H9 (cell line): ENCODE results near the gene MYBBP1A. TPM values are rescaled to one million over a fixed set of nuclear protein-coding genes. Genes with fewer than 3 reads are reported as not detected.
A peak's percentile ranks its signal among the peaks of the same experiment; 100 is the strongest.

ENCODE experiments used
- DNase-seq: peaks from one replicate; pipeline ENCODE4 v3.0.0-alpha.2; 2017
- H2AFZ ChIP-seq: one replicate; pipeline ENCODE4 v1.6.1; 2013; ENCODE audit warnings: mild to moderate bottlenecking, low read length, control low read depth, moderate library complexity
- H2AK5ac ChIP-seq: 2 replicates; pipeline ENCODE4 v1.6.1; 2013; ENCODE audit warnings: low read length, control low read depth, mixed read lengths; ENCODE audit not compliant: insufficient read length
- H2BK120ac ChIP-seq: one replicate; pipeline ENCODE4 v1.6.1; 2013; ENCODE audit warnings: low read depth, mild to moderate bottlenecking, low read length, control low read depth, inconsistent platforms; ENCODE audit not compliant: poor library complexity, severe bottlenecking
- H2BK12ac ChIP-seq: 2 replicates; pipeline ENCODE4 v1.6.1; 2013; ENCODE audit warnings: low read length, control low read depth, mixed read lengths, low read depth; ENCODE audit not compliant: insufficient read length
- H2BK15ac ChIP-seq: 2 replicates; pipeline ENCODE4 v1.6.1; 2013; ENCODE audit warnings: low read depth, low read length, control low read depth
- H2BK20ac ChIP-seq: one replicate; pipeline ENCODE4 v1.6.1; 2013; ENCODE audit warnings: low read depth, mild to moderate bottlenecking, low read length, control low read depth, inconsistent platforms; ENCODE audit not compliant: poor library complexity, severe bottlenecking
- H2BK5ac ChIP-seq: 2 replicates; pipeline ENCODE4 v1.6.1; 2013; ENCODE audit warnings: low read length, control low read depth, mixed read lengths; ENCODE audit not compliant: insufficient read length
- H3K14ac ChIP-seq: 2 replicates; pipeline ENCODE4 v1.6.1; 2013; ENCODE audit warnings: low read length, control low read depth; ENCODE audit not compliant: insufficient read depth
- H3K18ac ChIP-seq: 2 replicates; pipeline ENCODE4 v1.6.1; 2013; ENCODE audit warnings: low read depth, mild to moderate bottlenecking, mixed read lengths, low read length, control low read depth; ENCODE audit not compliant: insufficient read length
- H3K23ac ChIP-seq: 2 replicates; pipeline ENCODE4 v1.6.1; 2013; ENCODE audit warnings: low read length, control low read depth, mixed read lengths, low read depth; ENCODE audit not compliant: insufficient read length
- H3K23me2 ChIP-seq: 2 replicates; pipeline ENCODE4 v1.6.1; 2013; ENCODE audit warnings: low read depth, mild to moderate bottlenecking, mixed read lengths, low read length, control low read depth; ENCODE audit not compliant: insufficient read length, poor library complexity, severe bottlenecking
- H3K27ac ChIP-seq: 2 replicates; pipeline ENCODE4 v1.5.1; 2013; ENCODE audit warnings: low read length, control low read depth, mixed read lengths, low read depth; ENCODE audit not compliant: insufficient read length
- H3K27me3 ChIP-seq: 2 replicates; pipeline ENCODE4 v1.6.1; 2013; ENCODE audit warnings: low read length, control low read depth, inconsistent platforms; ENCODE audit not compliant: insufficient read depth
- H3K4ac ChIP-seq: 2 replicates; pipeline ENCODE4 v1.6.1; 2013; ENCODE audit warnings: low read depth, mild to moderate bottlenecking, control low read depth, inconsistent platforms, low read length, moderate library complexity
- H3K4me1 ChIP-seq: 2 replicates; pipeline ENCODE4 v1.6.1; 2013; ENCODE audit warnings: low read length, control low read depth, inconsistent platforms; ENCODE audit not compliant: insufficient read depth
- H3K4me2 ChIP-seq: 2 replicates; pipeline ENCODE4 v1.6.1; 2013; ENCODE audit warnings: low read length, control low read depth, mixed read lengths; ENCODE audit not compliant: insufficient read length, insufficient read depth
- H3K56ac ChIP-seq: 2 replicates; pipeline ENCODE4 v1.6.1; 2013; ENCODE audit warnings: low read depth, mild to moderate bottlenecking, mixed read lengths, low read length, control low read depth; ENCODE audit not compliant: insufficient read length
- H3K79me1 ChIP-seq: 2 replicates; pipeline ENCODE4 v1.6.1; 2013; ENCODE audit warnings: low read depth, mild to moderate bottlenecking, moderate library complexity, low read length, control low read depth, inconsistent platforms; ENCODE audit not compliant: insufficient read depth, poor library complexity, severe bottlenecking
- H3K79me2 ChIP-seq: 2 replicates; pipeline ENCODE4 v1.6.1; 2013; ENCODE audit warnings: low read length, control low read depth, inconsistent platforms; ENCODE audit not compliant: insufficient read depth
- H3K9ac ChIP-seq: 2 replicates; pipeline ENCODE4 v1.6.1; 2013; ENCODE audit warnings: low read length, control low read depth, mixed read lengths; ENCODE audit not compliant: insufficient read length; ENCODE audit errors: extremely low read depth
- H3K9me3 ChIP-seq: one replicate; pipeline ENCODE4 v1.6.1; 2013; ENCODE audit warnings: low read depth, low read length, inconsistent platforms; ENCODE audit not compliant: control insufficient read depth
- H3T11ph ChIP-seq: one replicate; pipeline ENCODE4 v1.6.1; 2013; ENCODE audit warnings: mild to moderate bottlenecking, low read length, control low read depth, inconsistent platforms
- H4K20me1 ChIP-seq: one replicate; pipeline ENCODE4 v1.6.1; 2013; ENCODE audit not compliant: control insufficient read depth, insufficient read length, insufficient read depth
- H4K5ac ChIP-seq: 2 replicates; pipeline ENCODE4 v1.6.1; 2013; ENCODE audit warnings: low read depth, mild to moderate bottlenecking, mixed read lengths, low read length, control low read depth; ENCODE audit not compliant: insufficient read length
- H4K8ac ChIP-seq: replicated peaks from 2 replicates; pipeline ENCODE4 v1.6.1; 2013; ENCODE audit warnings: low read length, control low read depth, mixed read lengths, low read depth; ENCODE audit not compliant: insufficient read length
- H4K91ac ChIP-seq: 2 replicates; pipeline ENCODE4 v1.6.1; 2013; ENCODE audit warnings: low read depth, mild to moderate bottlenecking, moderate library complexity, mixed read lengths, low read length, control low read depth; ENCODE audit not compliant: insufficient read length
- H3K27ac Mint-ChIP-seq, 3 experiments: 2 replicates in 2 of 3; 3 replicates in 1 of 3; pipeline ENCODE4 v1.8.0; 2020 to 2021; ENCODE audit warnings: mixed read lengths in 3 of 3, mild to moderate bottlenecking in 1 of 3, moderate library complexity in 1 of 3
- H3K27me3 Mint-ChIP-seq: 2 replicates; pipeline ENCODE4 v1.8.0; 2021; ENCODE audit warnings: low read depth, mild to moderate bottlenecking, moderate library complexity, mixed read lengths
- H3K36me3 Mint-ChIP-seq, 3 experiments: 2 replicates in 2 of 3; 3 replicates in 1 of 3; pipeline ENCODE4 v1.8.0; 2020 to 2021; ENCODE audit warnings: low read depth in 3 of 3, mixed read lengths in 3 of 3; ENCODE audit not compliant: insufficient read depth in 1 of 3
- H3K4me1 Mint-ChIP-seq, 2 experiments: 2 replicates each; pipeline ENCODE4 v1.8.0; 2020; ENCODE audit warnings: mixed read lengths in 2 of 2
- H3K4me3 Mint-ChIP-seq, 2 experiments: 2 replicates in 1 of 2; 3 replicates in 1 of 2; pipeline ENCODE4 v1.8.0; 2020 to 2021; ENCODE audit warnings: mild to moderate bottlenecking in 2 of 2, mixed read lengths in 2 of 2, moderate library complexity in 1 of 2
- H3K9me3 Mint-ChIP-seq, 2 experiments: 2 replicates in 1 of 2; 3 replicates in 1 of 2; pipeline ENCODE4 v1.8.0; 2020; ENCODE audit warnings: mild to moderate bottlenecking in 2 of 2, mixed read lengths in 2 of 2, moderate library complexity in 1 of 2
- CTCF ChIP-seq: fragments of 200-600 bp; sonication (generic); conservative IDR thresholded peaks from 3 replicates; pipeline ENCODE4 v1.8.0; 2021; ENCODE audit warnings: antibody characterized with exemption, mild to moderate bottlenecking
- WGBS: extraction: QIAGEN DNeasy Blood & Tissue Kit; methylation state at CpG from one replicate; pipeline ENCODE4 v1.1.7; 2013; ENCODE audit warnings: missing lambda C conversion rate, low lambda C conversion rate, mixed read lengths; ENCODE audit not compliant: insufficient read length; ENCODE audit errors: extremely low coverage; 5-methylcytosine and 5-hydroxymethylcytosine counted together
- total RNA-seq: library from RNA; stranded (reverse); gene quantifications from 2 replicates; pipeline ENCODE4 v1.2.1, GENCODE V29; 2021

Gene MYBBP1A
- total RNA-seq, 1 experiment from 2014 or later = 181 TPM

- no peak overlapping the region for H2BK120ac ChIP-seq
- no peak overlapping the region for H2BK20ac ChIP-seq
- no peak overlapping the region for H3K23ac ChIP-seq
- Mint-ChIP-seq H3K9me3 (no peaks in the 10 kb centered on the region), H3K27me3 (no peaks in the 10 kb centered on the region), H3K4me3 (peak overlapping the region; percentile 94 to 95), H3K27ac (peak overlapping the region in 1 of 3 experiments; percentile 70; a peak in 1 of 7 replicates), H3K36me3 (peaks cover 34 to 63% (median 50%) of the 10 kb centered on the region in 3 experiments), H3K4me1 (peaks cover 19 to 28% of the 10 kb centered on the region in 2 experiments)
- no CpG with 5 or more reads among the region's 9 CpGs for WGBS
- DNase-seq = no peak
- H3K56ac ChIP-seq = no peak overlapping the region
- H3K27ac ChIP-seq = no peak overlapping the region
- no peaks in the 10 kb centered on the region for H3K27me3 ChIP-seq
- H2BK12ac ChIP-seq = no peak overlapping the region
- H4K20me1 ChIP-seq = peaks cover 3% of the 10 kb centered on the region
- no peak overlapping the region for H3K9ac ChIP-seq
- H2AFZ ChIP-seq = no peak overlapping the region
- no peaks in the 10 kb centered on the region for H3K79me1 ChIP-seq
- TF ChIP-seq CTCF = no peak
- no peak overlapping the region for H2BK5ac ChIP-seq
- H3K23me2 ChIP-seq = peaks cover 11% of the 10 kb centered on the region
- no peak overlapping the region for H3K18ac ChIP-seq
- no peak overlapping the region for H4K5ac ChIP-seq
- H2BK15ac ChIP-seq = no peak overlapping the region
- peak overlapping the region; percentile 60 for H3K4me2 ChIP-seq
- no peaks in the 10 kb centered on the region for H3K9me3 ChIP-seq
- H4K91ac ChIP-seq = no peak overlapping the region
- no peak overlapping the region for H3K14ac ChIP-seq
- H3K79me2 ChIP-seq = peaks cover 9% of the 10 kb centered on the region; the same call in 1 of the 2 replicates
- no peak overlapping the region for H4K8ac ChIP-seq
- no peak overlapping the region for H2AK5ac ChIP-seq
- H3K4ac ChIP-seq = no peak overlapping the region
- no peak overlapping the region for H3T11ph ChIP-seq
- peaks cover 4% of the 10 kb centered on the region; the same call in 1 of the 2 replicates for H3K4me1 ChIP-seq
Observed at GRCh38 chr17:4553669-4554068, 1.5 kb downstream of the MYBBP1A start.
